Transverse colon (tissue), 4 donors: ENCODE data around the gene RETREG3. TPM values are rescaled to one million over a fixed set of nuclear protein-coding genes. Genes with fewer than 3 reads are reported as not detected.

Source experiments
- DNase-seq: peaks from one replicate; pipeline ENCODE4 v3.0.0-alpha.2; 2019
- H3K27ac ChIP-seq, 4 donors: fragments of 200-600 bp; sonication (generic); 2 replicates each; pipeline ENCODE4 v1.5.1; 2016 to 2018; ENCODE audit warnings: inconsistent platforms in 4 of 4
- H3K27me3 ChIP-seq: fragments of 200-600 bp; sonication (generic); 2 replicates; pipeline ENCODE4 v1.5.1; 2017; ENCODE audit warnings: inconsistent platforms
- H3K36me3 ChIP-seq, 4 donors: fragments of 200-600 bp; sonication (generic); 2 replicates each; pipeline ENCODE4 v1.5.1; 2017 to 2019; ENCODE audit warnings: inconsistent platforms in 4 of 4
- H3K4me1 ChIP-seq, 4 donors: fragments of 200-600 bp; sonication (generic); 2 replicates each; pipeline ENCODE4 v1.5.1; 2017 to 2020; ENCODE audit warnings: inconsistent platforms in 4 of 4
- H3K4me3 ChIP-seq, 4 donors: fragments of 200-600 bp; sonication (generic); 1 replicate in 1 of 4; 2 replicates in 3 of 4; pipeline versions ENCODE4 v1.5.1 to v1.6.1; 2017 to 2019; ENCODE audit warnings: inconsistent platforms in 4 of 4
- H3K9me3 ChIP-seq, 2 donors: fragments of 200-600 bp; sonication (generic); 2 replicates each; pipeline ENCODE4 v1.5.1; 2017 to 2019; ENCODE audit warnings: inconsistent platforms in 2 of 2
- EP300 ChIP-seq: sonication (generic); formaldehyde crosslinking; IDR thresholded peaks from one replicate; pipeline ENCODE4 v1.6.1; 2017; ENCODE audit warnings: antibody characterized with exemption, low read depth
- POLR2A ChIP-seq: fragments of 450-650 bp; IDR thresholded peaks from one replicate; pipeline ENCODE4 v1.6.1; 2016; ENCODE audit warnings: antibody characterized with exemption, mild to moderate bottlenecking, moderate library complexity
- POLR2AphosphoS5 ChIP-seq, 3 donors: sonication (generic); formaldehyde crosslinking; IDR thresholded peaks; one replicate each; pipeline ENCODE4 v1.6.1; 2016; ENCODE audit warnings: antibody characterized with exemption in 3 of 3
- WGBS, 2 donors: methylation state at CpG; one replicate each; pipeline ENCODE4 v1.1.5; 2018; ENCODE audit warnings: low coverage in 1 of 2; 5-methylcytosine and 5-hydroxymethylcytosine counted together
- in situ Hi-C, 4 donors: fragments of 200-750 bp; cut with MboI; loops; one replicate each; pipeline versions ENCODE4 v1.15.0 to v1.15.1; 2017; ENCODE audit warnings: low sequenced_read_pairs in 3 of 4, low pct_ligation_motif_present in 1 of 4, low pct_unique_long_range_greater_than_20kb in 1 of 4
- intact Hi-C: fragments of 100-400 bp; cut with DNase I; formaldehyde crosslinking; loops from one replicate; pipeline ENCODE4 v1.15.1; 2023; ENCODE audit warnings: low total_unique reads
- total RNA-seq, 4 donors: library from RNA; depleted of rRNA; stranded (reverse); fragments of >200 nt; gene quantifications; one replicate each; pipeline ENCODE4 v1.1.0, GENCODE V29; 2016
- TF ChIP-seq, protein P1 (sequence below), 5 experiments: fragments of 200-600 bp in 3 of 5; fragments of 450-650 bp in 2 of 5; sonication (generic) in 3 of 5; IDR thresholded peaks; 1 replicate in 2 of 5; 2 replicates in 3 of 5; pipeline ENCODE4 v1.5.1; 2016 to 2017; ENCODE audit warnings: antibody characterized with exemption in 5 of 5, inconsistent platforms in 3 of 5, mild to moderate bottlenecking in 2 of 5, moderate library complexity in 1 of 5

The RETREG3 gene
- total RNA-seq, 4 donors from 2014 or later, result 47.2 to 71.8 (median 59.0) TPM

DNA sequence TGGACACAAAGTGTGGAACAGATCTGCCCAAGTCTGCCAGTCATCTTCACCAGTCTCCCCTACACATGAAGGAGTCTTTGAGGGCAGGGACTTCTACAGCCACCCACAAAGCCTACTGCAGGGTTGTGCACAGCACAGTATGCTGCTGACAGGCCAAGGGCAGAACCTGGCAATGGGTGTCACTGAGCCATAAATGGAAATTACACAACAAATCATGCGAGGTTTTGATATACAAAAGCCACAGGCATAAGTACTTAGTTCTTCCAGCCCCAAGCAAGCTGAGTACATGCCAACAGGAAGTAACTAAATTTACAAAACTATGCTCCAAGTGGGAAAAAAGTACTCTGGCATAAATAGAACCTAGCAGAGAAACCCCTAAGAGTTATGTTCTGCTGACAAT lies 23.8 kb downstream of the RETREG3 start:
- Histone ChIP-seq H3K4me3 (no peak overlapping the region), H3K27me3 (no peaks in the 10 kb centered on the region), H3K9me3 (no peaks in the 10 kb centered on the region), H3K4me1 (peaks cover 0 to 6% (median 0%) of the 10 kb centered on the region in 4 donors), H3K27ac (no peak overlapping the region), H3K36me3 (peaks cover 0 to 65% (median 30%) of the 10 kb centered on the region in 4 donors)
- intact Hi-C loops (loop anchor here (10.0 kb wide), 1 partner anchor 179 kb away; the partner anchor contains the start of gene RAMP2), in situ Hi-C loops (loop anchor here in 3 of 4 donors (25.0 kb wide), 1 partner anchor 102 kb away; the partner anchor contains the start of genes CCR10 (in 3 of the 3), CNTNAP1 (in 3 of the 3) and PLEKHH3 (in 3 of the 3))
- DNase-seq, result no peak
- TF ChIP-seq POLR2AphosphoS5 (IDR thresholded peaks at IDR 0.05), result no peak
- WGBS, 2 donors, result 35% methylated on average over 1 of the region's 1 CpG; no CpG with 5 or more reads in 1 of the 2 donors

DNA sequence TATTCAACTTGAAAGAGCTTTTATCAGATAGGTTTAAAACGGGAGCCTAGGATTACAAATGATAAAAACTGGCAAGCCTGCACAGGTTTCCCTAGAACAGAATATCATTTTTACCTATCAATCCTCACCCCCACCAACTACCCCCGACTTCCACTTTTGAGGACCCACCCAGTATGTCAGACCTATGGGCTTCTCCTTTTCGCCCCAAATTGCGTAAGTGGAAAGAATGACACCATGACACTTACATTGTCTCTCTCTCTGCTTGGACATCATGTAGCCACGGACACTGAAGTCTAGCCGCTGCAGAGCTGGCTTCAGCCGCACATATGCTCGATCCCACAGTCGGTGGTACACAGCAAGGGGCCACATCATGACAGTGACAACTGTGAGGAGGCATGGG lies 24.3 kb downstream of the RETREG3 start:
- in situ Hi-C loops (loop anchor here in 3 of 4 donors (25.0 kb wide), 1 partner anchor 102 kb away; the partner anchor contains the start of genes CCR10 (in 3 of the 3), CNTNAP1 (in 3 of the 3) and PLEKHH3 (in 3 of the 3)), intact Hi-C loops (loop anchor here (10.0 kb wide), 1 partner anchor 180 kb away; the partner anchor contains the start of gene RAMP2)
- Histone ChIP-seq H3K36me3 (peaks cover 0 to 61% (median 29%) of the 10 kb centered on the region in 4 donors), H3K27ac (no peak overlapping the region), H3K9me3 (no peaks in the 10 kb centered on the region), H3K4me3 (no peak overlapping the region), H3K27me3 (no peaks in the 10 kb centered on the region), H3K4me1 (peaks cover 0 to 6% (median 0%) of the 10 kb centered on the region in 4 donors)
- no peak for DNase-seq
- whole genome bisulfite sequencing, 2 donors, result 74 to 89% methylated on average over 3 to 9 of the region's 9 CpGs
- TF ChIP-seq POLR2A (no peak), POLR2AphosphoS5 (IDR thresholded peaks at IDR 0.05) (no peak), EP300 (no peak)
- TF ChIP-seq, protein P1, sequence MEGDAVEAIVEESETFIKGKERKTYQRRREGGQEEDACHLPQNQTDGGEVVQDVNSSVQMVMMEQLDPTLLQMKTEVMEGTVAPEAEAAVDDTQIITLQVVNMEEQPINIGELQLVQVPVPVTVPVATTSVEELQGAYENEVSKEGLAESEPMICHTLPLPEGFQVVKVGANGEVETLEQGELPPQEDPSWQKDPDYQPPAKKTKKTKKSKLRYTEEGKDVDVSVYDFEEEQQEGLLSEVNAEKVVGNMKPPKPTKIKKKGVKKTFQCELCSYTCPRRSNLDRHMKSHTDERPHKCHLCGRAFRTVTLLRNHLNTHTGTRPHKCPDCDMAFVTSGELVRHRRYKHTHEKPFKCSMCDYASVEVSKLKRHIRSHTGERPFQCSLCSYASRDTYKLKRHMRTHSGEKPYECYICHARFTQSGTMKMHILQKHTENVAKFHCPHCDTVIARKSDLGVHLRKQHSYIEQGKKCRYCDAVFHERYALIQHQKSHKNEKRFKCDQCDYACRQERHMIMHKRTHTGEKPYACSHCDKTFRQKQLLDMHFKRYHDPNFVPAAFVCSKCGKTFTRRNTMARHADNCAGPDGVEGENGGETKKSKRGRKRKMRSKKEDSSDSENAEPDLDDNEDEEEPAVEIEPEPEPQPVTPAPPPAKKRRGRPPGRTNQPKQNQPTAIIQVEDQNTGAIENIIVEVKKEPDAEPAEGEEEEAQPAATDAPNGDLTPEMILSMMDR (IDR thresholded peaks at IDR 0.05), result no peak

DNA sequence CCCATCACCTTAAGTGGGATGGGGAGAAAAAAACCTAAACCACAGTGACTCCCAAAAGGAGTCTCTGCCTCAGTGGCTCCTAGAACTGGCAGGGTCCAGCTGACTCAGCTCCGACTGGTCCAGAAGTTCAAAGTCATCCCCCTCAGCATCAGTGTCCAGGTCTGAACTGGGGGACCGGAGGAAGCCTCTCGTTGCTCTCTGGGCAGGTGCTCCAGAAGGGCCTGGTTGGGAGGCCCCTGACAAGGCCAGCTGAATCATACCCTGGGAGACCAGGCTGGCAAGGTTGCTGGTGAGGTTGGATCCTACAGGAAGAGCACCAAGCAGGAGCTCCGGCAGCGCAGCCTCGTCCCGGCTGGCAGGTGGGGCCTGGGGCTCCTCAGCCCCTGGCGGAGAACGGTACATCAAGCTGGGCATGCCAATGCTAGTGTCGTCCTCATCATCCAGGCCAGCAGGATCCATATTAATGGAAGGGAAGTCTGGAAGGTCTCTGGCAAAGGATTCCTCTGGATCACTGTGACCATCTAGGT lies 27.4 kb downstream of the RETREG3 start:
- intact Hi-C loops, result loop anchor here (10.0 kb wide), 1 partner anchor 183 kb away; the partner anchor contains the start of gene RAMP2
- WGBS, 2 donors, result 88% methylated on average over 5 of the region's 10 CpGs; no CpG with 5 or more reads in 1 of the 2 donors

DNA sequence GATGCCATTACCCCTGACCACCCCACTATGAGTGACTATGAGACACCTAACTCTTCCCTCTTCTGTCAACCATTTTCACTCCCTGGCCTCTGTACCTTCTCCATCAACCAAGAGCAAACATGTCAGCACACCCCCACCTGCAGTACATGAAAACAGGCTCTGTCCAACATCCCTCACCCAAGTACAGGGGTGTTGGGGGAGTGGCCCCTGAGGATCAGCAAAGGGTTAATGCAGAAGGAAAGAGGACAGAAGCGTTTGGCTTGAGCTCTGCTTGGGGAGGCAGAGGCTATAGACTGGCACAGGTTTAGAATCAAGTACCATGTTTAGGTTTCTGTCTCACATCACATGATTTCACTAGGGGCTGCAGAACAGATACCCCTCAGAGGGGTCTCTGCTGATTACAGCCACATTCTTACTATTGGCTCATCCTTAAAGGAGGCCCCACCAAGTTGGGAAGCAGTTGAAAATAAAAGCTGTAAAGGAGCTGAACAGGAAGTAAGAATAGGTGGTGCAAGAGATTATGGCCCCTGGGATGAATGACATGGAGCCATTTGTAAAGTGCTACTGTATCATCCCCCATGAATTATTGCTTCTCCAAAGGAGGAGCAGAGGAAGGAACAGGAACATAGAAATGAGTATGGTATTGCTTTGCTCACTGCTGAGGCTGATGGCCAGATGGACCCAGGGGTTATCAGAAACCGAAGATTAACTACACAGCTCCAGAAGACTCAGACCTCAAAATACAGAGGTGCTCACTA lies 29.2 kb downstream of the RETREG3 start:
- Histone ChIP-seq H3K27ac (peak overlapping the region in 1 of 4 donors; percentile 87), H3K4me3 (no peak overlapping the region), H3K9me3 (no peaks in the 10 kb centered on the region), H3K4me1 (peaks cover 11 to 23% (median 14%) of the 10 kb centered on the region in 4 donors), H3K27me3 (no peaks in the 10 kb centered on the region), H3K36me3 (peaks cover 0 to 36% (median 23%) of the 10 kb centered on the region in 4 donors)
- TF ChIP-seq, protein P1 (IDR thresholded peaks at IDR 0.05), result no peak
- no peak for TF ChIP-seq POLR2AphosphoS5 (IDR thresholded peaks at IDR 0.05)
- no peak for TF ChIP-seq EP300
- no peak for TF ChIP-seq POLR2A
- 63 to 69% methylated on average over 2 of the region's 2 CpGs for WGBS, 2 donors
- in situ Hi-C loops (loop anchor here in 3 of 4 donors (25.0 kb wide), 1 partner anchor 107 kb away; the partner anchor contains the start of genes CCR10 (in 3 of the 3), CNTNAP1 (in 3 of the 3) and PLEKHH3 (in 3 of the 3)), intact Hi-C loops (loop anchor here (2.0 to 10.0 kb wide), 2 partner anchors 105 to 185 kb away; partner anchors contain the start of gene RAMP2)
- DNase-seq, result no peak

More for the DNA sequence above, 27.4 kb downstream of the RETREG3 start:
- DNase-seq, result no peak
- peaks cover 12 to 16% (median 14%) of the 10 kb centered on the region in 4 donors for H3K4me1 ChIP-seq
- TF ChIP-seq, protein P1 (IDR thresholded peaks at IDR 0.05), result no peak
- TF ChIP-seq EP300, result no peak
- TF ChIP-seq POLR2A, result no peak
- TF ChIP-seq POLR2AphosphoS5 (IDR thresholded peaks at IDR 0.05), result no peak
- H3K4me3 ChIP-seq, result no peak overlapping the region
- H3K9me3 ChIP-seq, result no peaks in the 10 kb centered on the region
- H3K27me3 ChIP-seq, result no peaks in the 10 kb centered on the region
- H3K36me3 ChIP-seq, result peaks cover 0 to 38% (median 23%) of the 10 kb centered on the region in 4 donors
- H3K27ac ChIP-seq, result no peak overlapping the region
- in situ Hi-C loops, result loop anchor here in 3 of 4 donors (25.0 kb wide), 1 partner anchor 105 kb away; the partner anchor contains the start of genes CCR10 (in 3 of the 3), CNTNAP1 (in 3 of the 3) and PLEKHH3 (in 3 of the 3)
